ENCODE results near the gene EPAS1. TPM values are rescaled to one million over a fixed set of nuclear protein-coding genes. Genes with fewer than 3 reads are reported as not detected.

Gene EPAS1
- total RNA-seq, 1 experiment from 2014 or later: 17.3 TPM

GRCh38 chr2:46344706-46345105, 47.5 kb downstream of the EPAS1 start:
- no peaks in the 10 kb centered on the region for H3K36me3 ChIP-seq
- no peaks in the 10 kb centered on the region for H3K9me3 ChIP-seq (replicated peaks)
- peaks cover 11% of the 10 kb centered on the region for H3K4me1 ChIP-seq
- no peak overlapping the region for H3K4me3 ChIP-seq
- H3K27ac ChIP-seq: no peak overlapping the region; the same call in 1 of the 2 replicates
- H3K27me3 ChIP-seq: no peaks in the 10 kb centered on the region
- DNase-seq: peak; percentile 22 to 63

- Histone ChIP-seq H3K27ac (no peak overlapping the region), H3K4me3 (no peak overlapping the region), H3K4me1 (peaks cover 11% of the 10 kb centered on the region), H3K27me3 (no peaks in the 10 kb centered on the region), H3K36me3 (no peaks in the 10 kb centered on the region), H3K9me3 (replicated peaks) (no peaks in the 10 kb centered on the region)
- DNase-seq: no peak
Measured at GRCh38 chr2:46345775-46346174, 48.6 kb downstream of the EPAS1 start.

DNA sequence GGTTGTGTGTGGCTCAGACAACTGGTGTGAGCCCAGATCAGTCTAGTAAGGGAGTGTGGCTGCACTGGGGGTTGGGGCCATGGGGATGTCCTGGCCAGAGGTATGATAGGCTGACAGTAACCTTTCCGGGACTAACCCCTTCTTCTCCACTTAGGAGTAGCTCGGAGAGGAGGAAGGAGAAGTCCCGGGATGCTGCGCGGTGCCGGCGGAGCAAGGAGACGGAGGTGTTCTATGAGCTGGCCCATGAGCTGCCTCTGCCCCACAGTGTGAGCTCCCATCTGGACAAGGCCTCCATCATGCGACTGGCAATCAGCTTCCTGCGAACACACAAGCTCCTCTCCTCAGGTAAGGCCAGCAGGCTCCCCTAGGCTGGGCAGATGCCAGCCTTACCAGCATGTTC, 49.5 kb downstream of the EPAS1 start:
- Histone ChIP-seq H3K27ac (no peak overlapping the region), H3K4me1 (peaks cover 11% of the 10 kb centered on the region), H3K27me3 (no peaks in the 10 kb centered on the region), H3K4me3 (no peak overlapping the region), H3K36me3 (no peaks in the 10 kb centered on the region), H3K9me3 (replicated peaks) (no peaks in the 10 kb centered on the region)
- no peak for DNase-seq

- Histone ChIP-seq H3K4me1 (peaks cover 11% of the 10 kb centered on the region), H3K9me3 (replicated peaks) (no peaks in the 10 kb centered on the region)
Measured at GRCh38 chr2:46347648-46348280, 50.6 kb downstream of the EPAS1 start.

GRCh38 chr2:46349115-46349547, 51.9 kb downstream of the EPAS1 start:
- Histone ChIP-seq H3K36me3 (no peaks in the 10 kb centered on the region), H3K27ac (no peak overlapping the region), H3K4me1 (peaks cover 11% of the 10 kb centered on the region), H3K27me3 (no peaks in the 10 kb centered on the region), H3K4me3 (no peak overlapping the region), H3K9me3 (replicated peaks) (no peaks in the 10 kb centered on the region)
- DNase-seq: no peak

More at GRCh38 chr2:46347648-46348280, 50.6 kb downstream of the EPAS1 start:
- Histone ChIP-seq H3K36me3 (no peaks in the 10 kb centered on the region), H3K4me3 (no peak overlapping the region), H3K27me3 (no peaks in the 10 kb centered on the region), H3K27ac (no peak overlapping the region)
- no peak for DNase-seq

DNA sequence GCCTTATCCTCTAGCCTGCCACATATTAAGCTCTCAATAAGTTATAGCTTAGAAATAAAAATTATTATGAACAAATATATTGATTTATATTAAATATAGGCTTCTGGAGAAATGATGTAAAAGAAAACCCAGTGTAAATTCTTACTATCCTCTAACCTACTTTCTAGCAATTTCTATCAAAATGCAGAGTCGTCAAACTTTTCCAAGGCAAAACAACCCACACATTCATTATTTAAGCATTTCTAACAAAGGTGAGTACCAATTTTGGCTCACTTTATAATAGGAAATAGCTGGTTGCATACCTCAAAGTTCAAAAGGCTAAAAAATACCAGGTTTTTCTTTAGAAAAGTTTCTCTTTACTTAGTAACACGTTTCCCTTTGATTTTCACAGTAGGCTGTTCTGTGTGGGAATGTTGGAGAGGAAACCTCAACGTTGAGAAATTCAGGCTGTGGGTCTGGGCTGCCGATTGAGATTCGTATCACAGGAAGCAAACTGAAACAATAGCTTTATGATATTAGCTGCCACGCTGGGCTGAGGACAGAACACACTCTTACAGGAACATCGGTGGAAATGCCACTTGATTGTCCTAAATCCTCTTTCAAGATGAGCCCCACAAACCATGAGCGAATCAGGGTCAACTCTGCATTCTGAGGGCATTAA, 53.0 kb downstream of the EPAS1 start:
- no peaks in the 10 kb centered on the region for H3K36me3 ChIP-seq
- H3K4me1 ChIP-seq: peaks cover 2% of the 10 kb centered on the region
- no peaks in the 10 kb centered on the region for H3K27me3 ChIP-seq
- DNase-seq: no peak
- no peak overlapping the region for H3K27ac ChIP-seq
- no peaks in the 10 kb centered on the region for H3K9me3 ChIP-seq (replicated peaks)
- H3K4me3 ChIP-seq: no peak overlapping the region

- H3K9me3 ChIP-seq (replicated peaks): no peaks in the 10 kb centered on the region
- no peak overlapping the region for H3K4me3 ChIP-seq
- H3K27ac ChIP-seq: no peak overlapping the region
- H3K27me3 ChIP-seq: no peaks in the 10 kb centered on the region
- no peaks in the 10 kb centered on the region for H3K4me1 ChIP-seq
- no peaks in the 10 kb centered on the region for H3K36me3 ChIP-seq
- no peak for DNase-seq
Measured at GRCh38 chr2:46351098-46351749, 54.0 kb downstream of the EPAS1 start.

- H3K27me3 ChIP-seq: no peaks in the 10 kb centered on the region
- H3K9me3 ChIP-seq (replicated peaks): no peaks in the 10 kb centered on the region
- no peaks in the 10 kb centered on the region for H3K4me1 ChIP-seq
- no peak overlapping the region for H3K27ac ChIP-seq
- DNase-seq: no peak
- no peak overlapping the region for H3K4me3 ChIP-seq
- H3K36me3 ChIP-seq: no peaks in the 10 kb centered on the region
Measured at GRCh38 chr2:46351750-46352138, 54.5 kb downstream of the EPAS1 start.

DNA sequence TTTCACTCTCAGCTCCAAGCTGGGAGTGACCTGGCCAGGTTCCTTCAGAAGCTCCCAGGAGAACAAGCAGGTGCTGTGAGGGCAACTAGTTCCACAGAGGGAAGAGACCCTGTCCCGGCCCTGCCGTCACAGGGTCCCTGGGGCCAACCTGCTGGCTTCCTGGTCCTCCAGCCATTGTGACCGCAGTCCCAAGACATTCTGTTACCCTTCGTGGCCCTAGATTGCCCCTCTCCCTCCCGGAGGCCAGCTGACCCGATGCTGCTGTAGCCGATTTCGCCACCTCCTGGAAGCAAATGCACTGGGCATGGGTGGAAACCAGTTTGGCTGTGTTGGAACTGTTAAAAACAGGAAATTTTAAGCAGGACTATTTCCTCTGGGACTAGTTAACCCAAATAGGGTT, 55.4 kb downstream of the EPAS1 start:
- H3K4me3 ChIP-seq: no peak overlapping the region
- H3K27ac ChIP-seq: no peak overlapping the region
- no peaks in the 10 kb centered on the region for H3K4me1 ChIP-seq
- H3K9me3 ChIP-seq (replicated peaks): no peaks in the 10 kb centered on the region
- no peaks in the 10 kb centered on the region for H3K36me3 ChIP-seq
- H3K27me3 ChIP-seq: no peaks in the 10 kb centered on the region
- no peak for DNase-seq

- no peaks in the 10 kb centered on the region for H3K27me3 ChIP-seq
- H3K36me3 ChIP-seq: no peaks in the 10 kb centered on the region
- H3K9me3 ChIP-seq (replicated peaks): no peaks in the 10 kb centered on the region
- no peak overlapping the region for H3K27ac ChIP-seq
- H3K4me1 ChIP-seq: no peaks in the 10 kb centered on the region
- no peak for DNase-seq
- H3K4me3 ChIP-seq: no peak overlapping the region
Measured at GRCh38 chr2:46353509-46353908, 56.3 kb downstream of the EPAS1 start.

DNA sequence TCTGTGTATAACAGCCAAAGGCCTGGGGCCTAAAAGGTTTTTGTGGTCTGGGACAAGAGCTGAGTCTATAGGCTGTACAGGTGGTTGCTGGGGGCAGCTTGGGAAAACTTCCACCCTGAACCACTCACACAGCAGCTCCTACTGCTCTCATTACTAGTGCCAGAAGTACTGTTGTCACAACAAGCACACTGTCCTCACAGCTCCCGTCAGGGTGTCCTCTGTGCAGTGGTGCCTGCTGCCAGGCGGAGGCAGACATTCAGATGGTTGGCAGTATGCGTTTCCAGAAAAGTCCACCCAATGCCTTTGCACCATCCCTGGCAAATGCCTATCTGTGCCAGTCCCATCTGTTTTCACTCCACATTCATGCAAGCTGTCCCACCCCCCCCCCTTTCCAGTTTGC, 58.5 kb downstream of the EPAS1 start:
- Histone ChIP-seq H3K4me3 (no peak overlapping the region), H3K9me3 (replicated peaks) (no peaks in the 10 kb centered on the region), H3K4me1 (peaks cover 9% of the 10 kb centered on the region), H3K27me3 (no peaks in the 10 kb centered on the region), H3K36me3 (no peaks in the 10 kb centered on the region), H3K27ac (no peak overlapping the region)
- DNase-seq: no peak

- Histone ChIP-seq H3K36me3 (no peaks in the 10 kb centered on the region), H3K4me1 (peaks cover 11% of the 10 kb centered on the region), H3K27me3 (no peaks in the 10 kb centered on the region), H3K9me3 (replicated peaks) (no peaks in the 10 kb centered on the region), H3K27ac (no peak overlapping the region), H3K4me3 (no peak overlapping the region)
- no peak for DNase-seq
Measured at GRCh38 chr2:46356991-46357390, 59.8 kb downstream of the EPAS1 start.

DNA sequence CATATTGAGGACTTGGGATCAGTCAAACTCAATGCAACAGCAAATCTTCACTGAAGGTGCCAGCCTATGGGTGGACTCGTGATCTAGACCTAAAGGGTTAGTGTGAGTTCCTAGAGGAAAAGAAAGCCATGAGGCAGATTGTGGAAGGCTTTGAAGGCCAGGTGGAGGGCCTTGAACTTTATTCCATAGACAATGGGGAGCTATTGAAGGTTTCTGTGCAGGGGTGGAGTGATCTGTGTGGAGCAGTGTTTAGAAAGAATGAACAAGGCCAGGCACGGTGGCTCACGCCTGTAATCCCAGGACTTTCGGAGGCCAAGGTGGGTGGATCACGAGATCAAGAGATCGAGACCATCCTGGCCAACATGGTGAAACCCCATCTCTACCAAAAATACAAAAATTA, 61.5 kb downstream of the EPAS1 start:
- H3K9me3 ChIP-seq (replicated peaks): no peaks in the 10 kb centered on the region
- no peak overlapping the region for H3K4me3 ChIP-seq
- H3K36me3 ChIP-seq: no peaks in the 10 kb centered on the region
- H3K4me1 ChIP-seq: peaks cover 11% of the 10 kb centered on the region
- H3K27ac ChIP-seq: no peak overlapping the region
- no peak for DNase-seq
- no peaks in the 10 kb centered on the region for H3K27me3 ChIP-seq

GRCh38 chr2:46360303-46360702, 63.1 kb downstream of the EPAS1 start:
- Histone ChIP-seq H3K27ac (no peak overlapping the region; the same call in 1 of the 2 replicates), H3K36me3 (no peaks in the 10 kb centered on the region), H3K4me3 (no peak overlapping the region), H3K9me3 (replicated peaks) (no peaks in the 10 kb centered on the region), H3K27me3 (no peaks in the 10 kb centered on the region), H3K4me1 (peaks cover 11% of the 10 kb centered on the region)
- DNase-seq: peak; percentile 54 to 74

- H3K36me3 ChIP-seq: no peaks in the 10 kb centered on the region
- no peak overlapping the region for H3K4me3 ChIP-seq
- no peaks in the 10 kb centered on the region for H3K27me3 ChIP-seq
- DNase-seq: no peak
- peaks cover 11% of the 10 kb centered on the region for H3K4me1 ChIP-seq
- H3K9me3 ChIP-seq (replicated peaks): no peaks in the 10 kb centered on the region
- no peak overlapping the region for H3K27ac ChIP-seq
Measured at GRCh38 chr2:46361920-46362666, 64.9 kb downstream of the EPAS1 start.
